ENCODE measurements around the gene ICA1.
A peak's percentile ranks its signal among the peaks of the same experiment; 100 is the strongest.
"Not testable (repeated sequence)": the region's sequence is repeated elsewhere in the genome, so short reads cannot be mapped to it uniquely, and the experiment has no call there.

Gene ICA1

GRCh38 chr7:8089036-8089780 lies 172.8 kb downstream of the ICA1 start:
- DNase-seq: no peak

- DNase-seq: no peak
Measured at GRCh38 chr7:8086239-8086638, 175.7 kb downstream of the ICA1 start.

GRCh38 chr7:8085420-8085819 lies 176.5 kb downstream of the ICA1 start:
- DNase-seq: no peak

DNA sequence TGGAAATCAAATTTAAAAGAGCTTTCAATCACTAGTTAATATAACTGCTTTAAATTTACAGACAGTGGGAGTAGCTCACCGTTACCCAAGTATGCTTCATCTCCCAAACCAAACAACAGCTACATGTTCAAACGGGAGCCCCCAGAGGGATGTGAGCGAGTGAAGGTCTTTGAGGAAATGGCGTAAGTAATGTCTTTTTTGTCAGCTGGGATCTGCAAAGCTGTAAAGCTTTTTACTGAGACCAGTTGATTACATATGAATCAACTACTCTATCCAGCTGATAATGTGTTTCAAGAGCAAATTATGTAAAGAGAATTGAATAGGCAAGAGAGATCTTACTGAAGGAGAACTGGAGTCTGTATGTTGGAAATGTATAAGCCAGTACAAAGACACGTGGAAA lies 177.1 kb downstream of the ICA1 start:
- DNase-seq: no peak

GRCh38 chr7:8082762-8083161 lies 179.2 kb downstream of the ICA1 start:
- no peak for DNase-seq

DNA sequence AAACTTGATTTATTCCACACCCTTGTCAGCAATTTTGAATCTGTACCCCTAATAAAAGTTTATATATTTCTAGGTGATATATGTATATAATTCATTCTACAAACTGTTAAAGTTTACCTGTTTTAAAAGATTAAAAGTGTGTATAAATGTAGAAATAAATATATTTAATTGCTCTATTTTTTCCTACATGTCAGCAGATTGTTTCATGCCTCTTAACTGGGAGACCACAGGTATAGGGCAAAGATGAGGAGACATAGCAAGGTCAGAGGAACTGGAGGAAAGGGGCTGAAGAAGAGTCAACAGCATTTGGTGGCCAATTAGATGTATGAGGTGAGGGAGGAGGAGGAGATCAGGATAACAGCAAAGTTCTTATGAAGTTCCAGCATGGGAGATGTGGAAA lies 183.5 kb downstream of the ICA1 start:
- no peak for DNase-seq

DNA sequence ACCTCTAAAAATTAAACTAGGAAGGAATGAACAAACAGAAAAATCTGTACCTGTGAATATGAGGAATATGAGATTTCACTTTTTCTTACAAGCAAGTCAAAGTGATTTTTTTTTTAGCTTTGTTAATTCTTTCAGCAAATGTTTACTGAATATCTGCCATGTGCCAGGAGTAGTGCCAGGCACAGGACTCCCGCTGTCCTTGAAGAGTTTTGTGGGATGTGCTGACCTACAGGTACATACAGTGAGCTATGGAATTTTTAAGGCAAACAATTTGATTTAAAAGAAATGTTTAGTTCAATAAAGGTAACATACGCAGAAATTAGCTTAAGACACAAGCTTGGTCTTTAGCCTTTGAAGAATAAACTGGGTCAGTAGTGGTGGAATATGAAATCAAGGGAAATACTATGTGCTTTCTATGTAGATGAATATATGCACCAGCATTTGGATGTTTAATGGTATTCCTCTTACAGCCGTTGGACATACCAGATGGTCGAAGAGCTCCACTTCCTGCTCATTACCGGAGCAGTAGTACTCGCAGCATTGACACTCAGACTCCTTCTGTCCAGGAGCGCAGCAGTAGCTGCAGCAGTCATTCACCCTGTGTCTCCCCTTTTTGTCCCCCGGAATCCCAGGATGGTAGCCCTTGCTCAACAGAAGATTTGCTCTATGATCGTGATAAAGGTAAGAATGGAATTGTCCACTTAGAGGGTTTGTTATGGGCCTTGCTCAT lies 191.4 kb downstream of the ICA1 start:
- DNase-seq: no peak

DNA sequence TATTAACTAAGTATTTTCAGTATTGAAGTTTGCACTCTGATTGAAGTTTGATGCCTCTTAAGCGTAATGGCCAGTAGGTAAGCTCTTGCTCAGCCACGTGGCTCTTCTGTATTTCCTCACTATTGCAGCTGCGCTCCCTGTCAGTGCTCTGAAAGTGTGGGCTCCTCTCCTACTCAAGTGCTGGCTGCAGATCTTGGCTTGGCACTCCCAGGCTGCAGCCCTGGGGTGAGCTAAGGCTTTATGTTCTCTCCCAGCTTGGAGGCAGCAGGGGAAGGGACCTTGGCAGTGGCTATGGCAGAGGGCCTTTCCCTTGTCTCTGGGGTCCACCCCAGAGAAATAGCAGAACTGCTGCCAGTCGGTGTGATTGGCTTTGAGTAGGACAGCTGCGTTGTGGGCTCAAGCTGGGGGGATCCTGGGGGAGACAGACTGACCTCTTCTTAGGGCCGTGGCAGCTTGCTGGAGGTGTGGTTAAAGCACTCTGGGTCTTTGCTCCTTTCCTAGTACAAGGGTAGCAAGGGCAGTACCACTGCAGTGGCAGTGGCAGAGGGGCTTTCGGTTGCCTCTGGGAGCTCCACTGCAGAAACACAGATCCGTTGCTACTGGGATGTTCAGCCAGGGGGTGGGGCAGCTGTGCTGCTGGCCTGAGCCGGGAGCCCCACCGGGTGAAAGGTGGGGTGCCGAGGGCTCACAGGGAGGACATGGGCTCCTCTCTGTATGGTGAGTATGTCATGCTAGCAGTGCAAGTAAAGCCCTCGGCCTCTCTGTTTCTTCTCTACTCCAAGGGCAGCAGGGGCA lies 192.9 kb downstream of the ICA1 start:
- no peak for DNase-seq

- no peak for DNase-seq
Measured at GRCh38 chr7:8065356-8065813, 196.6 kb downstream of the ICA1 start.

DNA sequence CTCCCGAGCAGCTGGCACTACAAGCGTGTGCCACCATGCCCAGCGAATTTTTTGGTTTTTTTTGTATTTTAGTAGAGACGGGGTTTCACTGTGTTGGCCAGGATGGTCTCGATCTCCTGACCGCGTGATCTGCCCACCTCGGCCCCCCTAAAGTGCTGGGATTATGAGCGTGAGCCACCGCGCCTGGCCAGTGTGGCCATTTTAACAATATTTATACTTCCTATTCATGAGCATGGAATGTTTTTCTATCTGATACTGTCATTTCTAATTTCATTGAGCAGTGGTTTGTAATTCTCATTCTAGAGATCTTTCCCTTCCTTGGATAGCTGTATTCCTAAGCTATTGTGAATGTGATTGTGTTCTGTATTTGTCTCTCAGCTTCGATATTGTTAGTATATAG lies 197.1 kb downstream of the ICA1 start:
- DNase-seq: no peak

- peak; percentile 11 for DNase-seq
Measured at GRCh38 chr7:8063706-8064297, 198.2 kb downstream of the ICA1 start.

DNA sequence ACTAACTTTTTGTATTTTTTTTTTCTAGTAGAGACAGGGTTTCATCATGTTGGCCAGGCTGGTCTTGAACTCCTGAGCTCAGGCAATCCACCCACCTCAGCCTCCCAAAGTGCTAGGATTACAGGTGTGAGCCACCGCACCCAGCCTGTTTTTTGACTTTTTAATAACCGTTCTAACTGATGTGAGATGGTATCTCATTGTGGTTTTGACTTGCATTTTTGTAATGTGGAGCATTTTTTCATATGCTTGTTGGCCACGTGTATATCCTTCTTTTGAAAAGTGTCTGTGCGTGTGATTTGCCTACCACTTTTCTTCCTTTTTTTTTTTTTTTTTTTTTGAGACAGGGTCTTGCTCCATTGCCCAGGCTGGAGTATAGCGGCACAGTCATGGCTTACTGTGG lies 198.7 kb downstream of the ICA1 start:
- DNase-seq: not testable (repeated sequence)
